Activated CD4-positive, alpha-beta T cell treated with anti-CD3 and anti-CD28 coated beads for 36 hours (primary cell): ENCODE data around the gene ETAA1. TPM values are rescaled to one million over a fixed set of nuclear protein-coding genes. Genes with fewer than 3 reads are reported as not detected.

ENCODE experiments used
- ATAC-seq: fragments of 200-7000 bp; cut with Tn5 transposase; one replicate; pipeline ENCODE4 v1.10.0; 2021; ENCODE audit warnings: mild to moderate bottlenecking, moderate library complexity
- CTCF ChIA-PET: fragments of 350-600 bp; sonication (Branson Sonifier 250); formaldehyde crosslinking; loops from one replicate; lab custom pipeline; 2021; ENCODE audit warnings: antibody characterized with exemption; lab: Charles Lee
- POLR2A ChIA-PET: fragments of 350-600 bp; sonication (Branson Sonifier 250); formaldehyde crosslinking; loops from one replicate; lab custom pipeline; 2021; ENCODE audit warnings: antibody characterized with exemption, inconsistent platforms; lab: Charles Lee
- DNase-seq: peaks from one replicate; pipeline ENCODE4 v3.0.0-alpha.2; 2020
- H3K27ac Mint-ChIP-seq: one replicate; pipeline ENCODE4 v1.8.0; 2021; ENCODE audit warnings: mixed read lengths
- H3K27me3 Mint-ChIP-seq: one replicate; pipeline ENCODE4 v1.8.0; 2021; ENCODE audit warnings: mixed read lengths
- H3K36me3 Mint-ChIP-seq: one replicate; pipeline ENCODE4 v1.8.0; 2021; ENCODE audit warnings: low read depth, mixed read lengths
- H3K4me1 Mint-ChIP-seq: one replicate; pipeline ENCODE4 v1.8.0; 2021; ENCODE audit warnings: mixed read lengths
- H3K4me3 Mint-ChIP-seq: one replicate; pipeline ENCODE4 v1.8.0; 2021; ENCODE audit warnings: mild to moderate bottlenecking, moderate library complexity, mixed read lengths
- H3K9me3 Mint-ChIP-seq: one replicate; pipeline ENCODE4 v1.8.0; 2021; ENCODE audit warnings: low read depth, mixed read lengths
- intact Hi-C, 2 experiments: fragments of 100-400 bp; cut with DNase I in 1 of 2; cut with micrococcal nuclease in 1 of 2; formaldehyde crosslinking; loops; one replicate each; pipeline versions ENCODE4 v1.14.2 to v1.15.1; 2022 to 2024; cut with DNase I, micrococcal nuclease
- total RNA-seq, 2 experiments: library from RNA; stranded (reverse); gene quantifications; one replicate each; pipeline ENCODE4 v1.2.3, GENCODE V29; 2021

The ETAA1 gene
- total RNA-seq: 10 to 100 TPM; 13.7 to 17.1 TPM

- intact Hi-C loops: loop anchor here in 1 of 2 experiments (1.0 to 5.0 kb wide), 5 partner anchors 665 to 1965 kb away; partner anchors contain the start of genes APLF, FBXO48, PNO1 and PPP3R1
- ChIA-PET POLR2A (interaction anchor here (0.6 kb wide), 1 partner anchor 818 kb away, joined by 4 read pairs; no protein-coding TSS in a partner anchor), CTCF (interaction anchor here (0.6 kb wide), 1 partner anchor 11 kb away, joined by 3 read pairs; no protein-coding TSS in a partner anchor)
- Mint-ChIP-seq H3K36me3 (peaks cover 13% of the 10 kb centered on the region), H3K27ac (peak within 1 kb of the TSS; percentile 99), H3K4me1 (peaks cover 12% of the 10 kb centered on the region), H3K9me3 (no peaks in the 10 kb centered on the region), H3K4me3 (peak within 1 kb of the TSS; percentile 98), H3K27me3 (no peaks in the 10 kb centered on the region)
- ATAC-seq (peak; percentile 100), DNase-seq (peak; percentile 96)
Measured at GRCh38 chr2:67397143-67397986, at the start of gene ETAA1. Gene ETAA1 (plus strand): TSS chr2:67397333. CDS start chr2:67397449, 116 bp downstream.

GRCh38 chr2:67366832-67367412 is 30.2 kb upstream of the ETAA1 start:
- Mint-ChIP-seq H3K27ac (no peak overlapping the region), H3K4me3 (no peak overlapping the region), H3K27me3 (peaks cover 15% of the 10 kb centered on the region), H3K36me3 (no peaks in the 10 kb centered on the region), H3K9me3 (no peaks in the 10 kb centered on the region), H3K4me1 (no peaks in the 10 kb centered on the region)
- DNase-seq (no peak), ATAC-seq (no peak)
- POLR2A ChIA-PET: no interaction called here
- CTCF ChIA-PET: no interaction called here
- intact Hi-C loops: no loop called here

GRCh38 chr2:67374481-67374880 is 22.7 kb upstream of the ETAA1 start:
- ChIA-PET POLR2A (no interaction called here), CTCF (no interaction called here)
- Mint-ChIP-seq H3K9me3 (peaks cover 4% of the 10 kb centered on the region), H3K27me3 (peaks cover under 1% of the 10 kb centered on the region), H3K27ac (no peak overlapping the region), H3K4me1 (no peaks in the 10 kb centered on the region), H3K4me3 (no peak overlapping the region), H3K36me3 (peaks cover 3% of the 10 kb centered on the region)
- no peak for ATAC-seq
- intact Hi-C loops: no loop called here
- no peak for DNase-seq

GRCh38 chr2:67374949-67375348 is 22.2 kb upstream of the ETAA1 start:
- intact Hi-C loops: no loop called here
- H3K27me3 Mint-ChIP-seq: no peaks in the 10 kb centered on the region
- H3K27ac Mint-ChIP-seq: no peak overlapping the region
- ATAC-seq: no peak
- no peak overlapping the region for H3K4me3 Mint-ChIP-seq
- ChIA-PET CTCF (no interaction called here), POLR2A (no interaction called here)
- peaks cover 4% of the 10 kb centered on the region for H3K9me3 Mint-ChIP-seq
- DNase-seq: no peak
- H3K4me1 Mint-ChIP-seq: no peaks in the 10 kb centered on the region
- H3K36me3 Mint-ChIP-seq: peaks cover 3% of the 10 kb centered on the region

- POLR2A ChIA-PET: no interaction called here
- Mint-ChIP-seq H3K4me3 (no peak overlapping the region), H3K27ac (no peak overlapping the region), H3K36me3 (no peaks in the 10 kb centered on the region), H3K27me3 (no peaks in the 10 kb centered on the region), H3K9me3 (peaks cover 5% of the 10 kb centered on the region), H3K4me1 (no peaks in the 10 kb centered on the region)
- ATAC-seq (no peak), DNase-seq (no peak)
- intact Hi-C loops: no loop called here
- CTCF ChIA-PET: interaction anchor here (1.0 kb wide), 1 partner anchor 13 kb away, joined by 3 read pairs; no protein-coding TSS in a partner anchor
Measured at GRCh38 chr2:67378555-67378954, 18.6 kb upstream of the ETAA1 start.

GRCh38 chr2:67379048-67379447 is 18.1 kb upstream of the ETAA1 start:
- Mint-ChIP-seq H3K4me3 (no peak overlapping the region), H3K36me3 (no peaks in the 10 kb centered on the region), H3K27ac (no peak overlapping the region), H3K4me1 (no peaks in the 10 kb centered on the region), H3K9me3 (peaks cover 5% of the 10 kb centered on the region), H3K27me3 (no peaks in the 10 kb centered on the region)
- intact Hi-C loops: no loop called here
- DNase-seq (no peak), ATAC-seq (no peak)
- CTCF ChIA-PET: no interaction called here
- POLR2A ChIA-PET: no interaction called here

- ATAC-seq: no peak
- POLR2A ChIA-PET: no interaction called here
- H3K4me3 Mint-ChIP-seq: no peak overlapping the region
- no peak overlapping the region for H3K27ac Mint-ChIP-seq
- H3K9me3 Mint-ChIP-seq: peaks cover 5% of the 10 kb centered on the region
- peaks cover 4% of the 10 kb centered on the region for H3K36me3 Mint-ChIP-seq
- no peaks in the 10 kb centered on the region for H3K27me3 Mint-ChIP-seq
- CTCF ChIA-PET: interaction anchor here (1.5 kb wide), 1 partner anchor 9 kb away, joined by 3 read pairs; no protein-coding TSS in a partner anchor
- no peak for DNase-seq
- intact Hi-C loops: no loop called here
- H3K4me1 Mint-ChIP-seq: peaks cover 2% of the 10 kb centered on the region
Measured at GRCh38 chr2:67384123-67384822, 12.9 kb upstream of the ETAA1 start.

- Mint-ChIP-seq H3K36me3 (peaks cover 4% of the 10 kb centered on the region), H3K27me3 (no peaks in the 10 kb centered on the region), H3K27ac (no peak overlapping the region), H3K9me3 (no peaks in the 10 kb centered on the region), H3K4me3 (no peak overlapping the region), H3K4me1 (peaks cover 2% of the 10 kb centered on the region)
- POLR2A ChIA-PET: no interaction called here
- ATAC-seq (no peak), DNase-seq (no peak)
- CTCF ChIA-PET: no interaction called here
- intact Hi-C loops: no loop called here
Measured at GRCh38 chr2:67388680-67389079, 8.5 kb upstream of the ETAA1 start.

GRCh38 chr2:67389286-67389685 is 7.8 kb upstream of the ETAA1 start:
- no peak for ATAC-seq
- H3K27me3 Mint-ChIP-seq: no peaks in the 10 kb centered on the region
- intact Hi-C loops: no loop called here

GRCh38 chr2:67389788-67390187 is 7.3 kb upstream of the ETAA1 start:
- ATAC-seq: no peak
- Mint-ChIP-seq H3K9me3 (no peaks in the 10 kb centered on the region), H3K36me3 (peaks cover 3% of the 10 kb centered on the region), H3K4me1 (no peaks in the 10 kb centered on the region), H3K27ac (no peak overlapping the region), H3K27me3 (no peaks in the 10 kb centered on the region), H3K4me3 (no peak overlapping the region)
- POLR2A ChIA-PET: no interaction called here
- CTCF ChIA-PET: no interaction called here
- intact Hi-C loops: no loop called here
- no peak for DNase-seq

More at GRCh38 chr2:67389286-67389685, 7.8 kb upstream of the ETAA1 start:
- Mint-ChIP-seq H3K4me1 (peaks cover under 1% of the 10 kb centered on the region), H3K36me3 (peaks cover 3% of the 10 kb centered on the region), H3K4me3 (no peak overlapping the region), H3K27ac (no peak overlapping the region), H3K9me3 (no peaks in the 10 kb centered on the region)
- no peak for DNase-seq
- POLR2A ChIA-PET: no interaction called here
- CTCF ChIA-PET: no interaction called here

GRCh38 chr2:67393237-67393636 is 3.9 kb upstream of the ETAA1 start:
- intact Hi-C loops: no loop called here
- Mint-ChIP-seq H3K4me3 (no peak overlapping the region), H3K4me1 (peaks cover 6% of the 10 kb centered on the region), H3K27ac (no peak overlapping the region), H3K9me3 (no peaks in the 10 kb centered on the region), H3K36me3 (peaks cover 4% of the 10 kb centered on the region), H3K27me3 (no peaks in the 10 kb centered on the region)
- ChIA-PET CTCF (interaction anchor here (1.2 to 1.3 kb wide), 2 partner anchors 8 kb away, joined by 3 read pairs; no protein-coding TSS in a partner anchor), POLR2A (interaction anchor here (0.6 kb wide), 1 partner anchor 19 kb away, joined by 3 read pairs; no protein-coding TSS in a partner anchor)
- DNase-seq (no peak), ATAC-seq (no peak)
